GM10266 (cell line): ENCODE data around the gene CCDC141.

Experiments used
- DNase-seq: peaks from one replicate; pipeline ENCODE4 v3.0.0; 2012; ENCODE audit errors: extremely low spot score
- CTCF ChIP-seq: IDR thresholded peaks from 2 replicates; pipeline ENCODE4 v1.5.1; 2012; ENCODE audit warnings: mild to moderate bottlenecking, low read depth; ENCODE audit not compliant: control insufficient read depth, insufficient read depth; ENCODE audit errors: missing control alignments

Gene CCDC141

GRCh38 chr2:178912416-178913048, 137.4 kb downstream of the CCDC141 start:
- no peak for DNase-seq
- no peak for TF ChIP-seq CTCF

GRCh38 chr2:178911039-178911438, 138.9 kb downstream of the CCDC141 start:
- no peak for DNase-seq
- TF ChIP-seq CTCF = no peak

GRCh38 chr2:178910005-178910404, 139.9 kb downstream of the CCDC141 start:
- no peak for TF ChIP-seq CTCF
- no peak for DNase-seq

GRCh38 chr2:178909507-178909906, 140.4 kb downstream of the CCDC141 start:
- no peak for TF ChIP-seq CTCF
- no peak for DNase-seq

- DNase-seq = no peak
- no peak for TF ChIP-seq CTCF
Observed at GRCh38 chr2:178908810-178909209, 141.1 kb downstream of the CCDC141 start.

GRCh38 chr2:178905261-178905660, 144.7 kb downstream of the CCDC141 start:
- TF ChIP-seq CTCF = no peak
- DNase-seq = no peak

- DNase-seq = no peak
- no peak for TF ChIP-seq CTCF
Observed at GRCh38 chr2:178899656-178900055, 150.3 kb downstream of the CCDC141 start.
